NCI-H1048 (cell line): Measurements from ENCODE around the gene NRXN3.

Experiments used
- DNase-seq: peaks from one replicate; lab custom pipeline; 2025; lab: John Stamatoyannopoulos, UW

The NRXN3 gene

DNA sequence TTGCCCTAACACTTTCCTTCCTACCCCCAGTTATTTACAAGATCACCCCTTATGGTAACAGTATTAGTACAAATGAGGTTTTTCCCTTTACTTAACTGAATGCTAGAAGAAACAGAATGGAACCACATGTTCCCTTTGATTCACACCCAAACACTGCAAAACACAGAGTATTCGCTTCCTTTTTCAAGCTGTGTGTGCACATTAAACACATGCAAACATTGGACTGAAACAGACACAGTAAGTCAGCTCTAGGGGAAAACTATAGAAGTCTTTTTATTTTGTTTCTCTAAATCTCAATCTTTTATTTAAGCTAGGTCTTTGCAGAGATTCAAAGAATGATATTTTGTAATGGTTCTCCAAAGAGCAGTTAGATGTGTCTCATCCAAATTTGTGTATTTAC is 1312.7 kb downstream of the NRXN3 start:
- no peak for DNase-seq

- DNase-seq: peak; percentile 21
These were observed 1313.6 kb downstream of the NRXN3 start for GRCh38 chr14:79483477-79484388.

GRCh38 chr14:79487632-79488031 is 1317.5 kb downstream of the NRXN3 start:
- DNase-seq: no peak

- no peak for DNase-seq
These were observed 1321.0 kb downstream of the NRXN3 start for GRCh38 chr14:79491161-79491560.

GRCh38 chr14:79493081-79493645 is 1323.0 kb downstream of the NRXN3 start:
- no peak for DNase-seq

- no peak for DNase-seq
These were observed 1326.5 kb downstream of the NRXN3 start for GRCh38 chr14:79496701-79497100.

GRCh38 chr14:79500489-79500888 is 1330.3 kb downstream of the NRXN3 start:
- no peak for DNase-seq

- DNase-seq: no peak
These were observed 1332.1 kb downstream of the NRXN3 start for GRCh38 chr14:79502136-79502750.

DNA sequence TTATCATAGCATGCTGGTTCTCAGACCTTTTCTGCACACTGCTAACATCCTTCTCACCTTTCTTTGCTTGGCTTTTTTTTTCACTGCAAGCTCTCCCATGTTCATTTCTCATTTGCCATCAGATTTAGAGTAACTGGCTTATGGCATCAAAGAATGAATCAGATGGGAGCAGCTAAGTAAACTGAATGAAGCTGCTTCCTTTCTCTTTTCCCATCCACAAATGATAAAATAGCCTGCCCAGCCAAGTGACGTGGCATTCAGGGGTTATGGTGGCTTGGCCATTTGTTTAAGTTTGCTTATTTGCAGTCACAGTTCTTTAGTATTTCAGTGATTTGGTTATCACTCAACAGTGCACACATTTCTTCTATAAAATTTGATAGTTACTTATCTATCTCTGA is 1332.6 kb downstream of the NRXN3 start:
- no peak for DNase-seq

- DNase-seq: no peak
These were observed 1340.5 kb downstream of the NRXN3 start for GRCh38 chr14:79510659-79511058.

DNA sequence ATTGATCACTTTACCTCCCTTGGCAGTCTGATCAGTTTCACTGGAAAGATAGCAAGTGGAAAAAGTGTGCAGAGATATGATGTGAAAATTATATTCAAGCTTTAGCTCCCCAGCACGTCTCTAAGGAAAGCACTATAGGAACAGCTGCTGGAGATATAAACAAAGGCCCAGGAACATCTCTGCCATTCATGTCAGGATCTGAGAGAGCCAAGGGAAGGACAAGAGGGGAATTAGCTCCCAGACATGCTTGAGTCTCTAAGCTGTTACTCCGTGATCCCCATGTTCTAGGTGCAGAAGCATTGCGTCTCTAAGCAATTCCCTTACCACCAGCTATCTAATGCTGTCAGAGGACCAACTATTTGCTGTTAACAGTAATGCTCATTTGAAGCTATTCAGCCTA is 1341.0 kb downstream of the NRXN3 start:
- no peak for DNase-seq

GRCh38 chr14:79513446-79513845 is 1343.3 kb downstream of the NRXN3 start:
- DNase-seq: no peak

GRCh38 chr14:79514700-79515099 is 1344.5 kb downstream of the NRXN3 start:
- DNase-seq: no peak

DNA sequence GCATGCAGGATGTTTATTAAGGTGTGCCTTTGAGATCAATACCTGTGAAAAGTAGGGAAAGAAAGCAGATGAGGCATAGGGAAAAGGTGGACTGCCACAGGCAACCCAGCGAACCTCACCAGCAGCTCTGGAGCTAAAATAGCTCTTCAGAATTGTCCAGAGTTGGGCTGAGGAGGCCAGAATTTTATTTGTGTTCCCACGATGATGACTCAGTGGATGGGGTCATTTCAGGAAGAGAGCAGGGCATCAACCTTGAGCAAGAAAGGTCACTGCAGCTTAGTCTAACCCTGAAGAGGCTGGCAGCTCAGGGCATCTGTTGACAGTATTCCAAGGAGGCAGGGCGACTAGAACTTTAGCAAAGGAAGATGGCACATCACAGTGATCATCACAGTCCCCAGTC is 1345.0 kb downstream of the NRXN3 start:
- no peak for DNase-seq

GRCh38 chr14:79516009-79516408 is 1345.8 kb downstream of the NRXN3 start:
- DNase-seq: no peak

GRCh38 chr14:79525416-79525815 is 1355.2 kb downstream of the NRXN3 start:
- no peak for DNase-seq

DNA sequence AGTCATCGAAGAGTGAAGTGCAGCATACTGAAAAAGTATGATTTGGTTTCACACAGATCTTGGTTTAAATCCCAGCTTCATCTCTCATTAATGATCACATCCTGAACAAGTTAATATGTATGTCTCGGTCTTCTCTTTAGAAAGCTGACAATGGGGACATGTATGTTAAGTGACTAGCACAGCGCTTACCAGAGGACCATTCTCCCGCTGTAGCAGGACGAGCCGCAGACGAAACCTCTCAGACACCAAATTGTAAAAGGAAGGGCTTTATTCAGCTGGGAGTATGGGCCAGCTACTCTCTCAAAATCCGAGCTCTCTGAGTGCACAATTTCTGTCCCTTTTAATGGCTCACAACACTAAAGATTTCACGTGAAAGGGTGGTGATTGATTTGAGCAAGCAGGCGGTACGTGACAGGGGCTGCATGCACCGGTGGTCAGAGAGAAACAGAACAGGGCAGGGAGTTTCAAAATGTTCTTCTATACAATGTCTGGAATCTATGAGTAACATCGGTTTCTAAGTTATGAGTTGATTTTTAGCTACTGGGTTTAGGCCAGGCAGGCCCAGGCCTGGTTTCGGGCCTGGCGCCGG is 1358.7 kb downstream of the NRXN3 start:
- DNase-seq: no peak

DNA sequence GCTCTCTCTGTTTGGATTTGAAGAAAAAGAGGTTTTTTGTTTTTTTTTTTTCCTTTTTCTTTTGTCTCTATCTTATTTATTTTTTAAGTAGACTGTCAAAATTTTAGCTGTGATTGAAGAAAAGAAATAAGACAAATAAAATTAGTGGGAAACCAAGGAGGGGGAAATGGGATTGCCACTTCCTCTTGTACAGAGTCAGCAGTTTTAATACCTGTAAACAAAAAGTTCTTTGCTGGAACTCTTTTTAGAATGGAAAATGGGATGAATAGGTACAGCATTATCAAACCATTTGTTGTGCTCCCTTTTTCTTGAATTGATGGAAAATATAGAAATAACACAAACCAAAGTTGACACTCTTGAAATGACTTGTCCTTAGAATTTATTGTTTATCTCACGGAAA is 1360.4 kb downstream of the NRXN3 start:
- DNase-seq: no peak

DNA sequence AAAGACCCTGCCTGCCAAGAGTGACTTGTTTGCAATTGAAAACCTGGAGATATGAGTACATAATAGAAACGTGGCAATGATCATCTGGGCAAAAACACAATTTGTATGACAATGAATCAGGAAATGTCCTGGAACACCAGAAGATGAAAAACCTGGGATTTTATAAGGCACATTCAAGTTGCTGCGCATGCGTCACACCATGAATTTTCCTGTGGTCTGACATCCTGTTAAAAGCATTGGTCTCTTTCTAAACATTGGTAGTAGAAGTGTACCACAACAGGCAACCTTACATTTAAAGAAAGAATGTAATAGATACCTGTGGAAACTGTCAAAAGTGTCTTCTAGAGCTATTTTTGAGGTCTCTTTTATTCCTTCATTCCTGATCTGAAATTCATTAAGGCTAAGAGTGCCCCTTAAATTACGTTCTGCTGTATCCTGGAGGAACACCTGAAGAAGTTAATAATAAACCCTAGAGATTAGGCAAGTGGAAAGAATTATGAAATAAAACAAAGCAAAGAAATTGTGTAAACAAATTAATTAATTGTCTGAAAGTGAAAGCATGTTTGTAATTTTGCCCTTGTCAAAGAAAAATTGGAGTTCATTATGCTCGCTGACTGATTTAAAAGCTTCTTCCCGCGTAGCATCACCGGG is 1364.7 kb downstream of the NRXN3 start:
- no peak for DNase-seq

- DNase-seq: no peak
These were observed 1370.2 kb downstream of the NRXN3 start for GRCh38 chr14:79540394-79540793.

GRCh38 chr14:79542121-79542520 is 1371.9 kb downstream of the NRXN3 start:
- no peak for DNase-seq

GRCh38 chr14:79543348-79543747 is 1373.2 kb downstream of the NRXN3 start:
- DNase-seq: no peak
